Tibial artery (tissue), 4 donors: ENCODE data around the gene MED17.

Experiments used
- DNase-seq, 2 donors: peaks; one replicate each; pipeline ENCODE4 v3.0.0-alpha.2; 2019
- H3K27ac ChIP-seq, 2 donors: fragments of 200-600 bp; sonication (generic) in 1 of 2; 1 replicate in 1 of 2; 2 replicates in 1 of 2; pipeline ENCODE4 v1.5.1; 2018 to 2019; ENCODE audit warnings: mild to moderate bottlenecking in 1 of 2
- H3K27me3 ChIP-seq, 2 donors: fragments of 200-600 bp; sonication (generic) in 1 of 2; one replicate each; pipeline versions ENCODE4 v1.5.1 to v1.6.0; 2016 to 2019
- H3K36me3 ChIP-seq, 3 donors: fragments of 200-600 bp; sonication (generic) in 2 of 3; one replicate each; pipeline ENCODE4 v1.5.1; 2016 to 2019; ENCODE audit warnings: mild to moderate bottlenecking in 2 of 3
- H3K4me1 ChIP-seq, 4 donors: fragments of 200-600 bp; sonication (generic) in 2 of 4; 1 replicate in 3 of 4; 2 replicates in 1 of 4; pipeline ENCODE4 v1.5.1; 2016 to 2019
- H3K4me3 ChIP-seq, 2 donors: fragments of 200-600 bp; sonication (generic) in 1 of 2; 1 replicate in 1 of 2; 2 replicates in 1 of 2; pipeline ENCODE4 v1.5.1; 2018 to 2019; ENCODE audit warnings: mild to moderate bottlenecking in 2 of 2
- H3K9me3 ChIP-seq, 3 donors: fragments of 200-600 bp; sonication (generic) in 1 of 3; one replicate each; pipeline ENCODE4 v1.5.1; 2016 to 2019
- intact Hi-C: fragments of 100-400 bp; cut with DNase I; formaldehyde crosslinking; loops from one replicate; pipeline ENCODE4 v1.15.0; 2023; ENCODE audit warnings: low total_unique reads
- TF ChIP-seq, protein P1 (sequence below), 2 experiments: fragments of 200-600 bp in 1 of 2; fragments of 450-650 bp in 1 of 2; IDR thresholded peaks; one replicate each; pipeline ENCODE4 v1.5.1; 2017 to 2019; ENCODE audit warnings: antibody characterized with exemption in 2 of 2, mild to moderate bottlenecking in 1 of 2, moderate library complexity in 1 of 2

The MED17 gene

DNA sequence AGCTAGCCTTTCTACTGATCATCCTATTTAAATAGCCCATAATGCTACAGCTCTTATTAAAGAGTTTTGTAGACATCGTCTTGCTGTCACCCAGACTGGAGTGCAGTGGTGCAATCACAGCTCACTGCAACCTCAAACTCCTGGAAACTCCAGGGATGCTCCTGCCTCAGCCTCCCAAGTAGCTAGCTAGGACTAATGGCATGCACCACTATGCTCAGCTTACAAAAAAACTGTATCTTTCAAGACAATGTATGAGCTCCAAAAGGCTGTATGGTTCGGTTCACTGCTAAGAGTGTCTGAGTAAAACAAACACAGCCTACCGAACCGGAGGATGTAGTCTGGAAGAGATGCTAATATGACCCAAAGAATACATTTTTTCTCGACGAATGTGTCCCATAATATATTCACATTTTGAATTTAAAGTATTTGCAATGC, 45.4 kb upstream of the MED17 start:
- DNase-seq: no peak
- peak overlapping the region in 1 of 2 donors; percentile 22 for H3K4me3 ChIP-seq
- TF ChIP-seq, protein P1, sequence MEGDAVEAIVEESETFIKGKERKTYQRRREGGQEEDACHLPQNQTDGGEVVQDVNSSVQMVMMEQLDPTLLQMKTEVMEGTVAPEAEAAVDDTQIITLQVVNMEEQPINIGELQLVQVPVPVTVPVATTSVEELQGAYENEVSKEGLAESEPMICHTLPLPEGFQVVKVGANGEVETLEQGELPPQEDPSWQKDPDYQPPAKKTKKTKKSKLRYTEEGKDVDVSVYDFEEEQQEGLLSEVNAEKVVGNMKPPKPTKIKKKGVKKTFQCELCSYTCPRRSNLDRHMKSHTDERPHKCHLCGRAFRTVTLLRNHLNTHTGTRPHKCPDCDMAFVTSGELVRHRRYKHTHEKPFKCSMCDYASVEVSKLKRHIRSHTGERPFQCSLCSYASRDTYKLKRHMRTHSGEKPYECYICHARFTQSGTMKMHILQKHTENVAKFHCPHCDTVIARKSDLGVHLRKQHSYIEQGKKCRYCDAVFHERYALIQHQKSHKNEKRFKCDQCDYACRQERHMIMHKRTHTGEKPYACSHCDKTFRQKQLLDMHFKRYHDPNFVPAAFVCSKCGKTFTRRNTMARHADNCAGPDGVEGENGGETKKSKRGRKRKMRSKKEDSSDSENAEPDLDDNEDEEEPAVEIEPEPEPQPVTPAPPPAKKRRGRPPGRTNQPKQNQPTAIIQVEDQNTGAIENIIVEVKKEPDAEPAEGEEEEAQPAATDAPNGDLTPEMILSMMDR (IDR thresholded peaks at IDR 0.05): no peak
- H3K36me3 ChIP-seq: peaks cover 40 to 55% (median 50%) of the 10 kb centered on the region in 3 donors
- intact Hi-C loops: no loop called here
- H3K27me3 ChIP-seq: no peaks in the 10 kb centered on the region
- no peak overlapping the region for H3K27ac ChIP-seq
- peaks cover 0 to 57% (median 41%) of the 10 kb centered on the region in 4 donors for H3K4me1 ChIP-seq
- H3K9me3 ChIP-seq: no peaks in the 10 kb centered on the region

DNA sequence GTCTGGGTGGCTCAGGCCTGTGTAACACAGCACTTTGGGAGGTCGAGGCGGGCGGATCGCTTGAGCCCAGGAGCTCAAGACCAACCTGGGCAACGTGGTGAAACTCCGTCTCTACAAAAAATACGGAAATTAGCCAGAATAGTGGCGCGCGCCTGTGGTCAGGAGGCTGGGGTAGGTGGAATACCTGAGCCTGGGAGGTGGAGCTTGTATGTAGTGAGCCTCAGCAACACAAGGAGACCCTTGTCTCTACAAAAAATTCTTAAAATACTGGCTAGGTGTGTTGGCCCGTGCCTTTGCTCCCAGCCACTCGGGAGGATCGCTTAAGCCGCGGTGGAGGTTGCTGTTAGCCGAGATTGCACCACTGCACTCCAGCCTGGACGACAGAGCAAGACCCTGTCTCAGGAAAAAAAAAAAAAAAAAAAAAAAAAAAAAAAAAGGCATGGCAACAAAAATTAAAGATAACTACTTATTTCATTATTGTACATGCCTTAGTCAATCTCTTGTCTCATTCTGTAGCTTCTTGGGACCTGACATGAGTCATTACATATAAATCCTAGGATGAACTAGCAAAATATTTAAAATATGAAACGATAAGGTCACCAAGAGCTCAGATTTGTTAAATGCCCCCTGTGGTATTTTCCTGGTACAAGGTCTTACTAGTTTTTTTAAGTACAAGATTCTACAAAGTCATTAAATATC, 43.9 kb upstream of the MED17 start:
- peaks cover 0 to 58% (median 44%) of the 10 kb centered on the region in 4 donors for H3K4me1 ChIP-seq
- intact Hi-C loops: no loop called here
- H3K9me3 ChIP-seq: no peaks in the 10 kb centered on the region
- H3K36me3 ChIP-seq: peaks cover 25 to 41% (median 37%) of the 10 kb centered on the region in 3 donors
- TF ChIP-seq, protein P1 (IDR thresholded peaks at IDR 0.05): no peak
- peak overlapping the region; percentile 74 to 89 for H3K4me3 ChIP-seq
- no peak for DNase-seq
- peak overlapping the region; percentile 91 to 93 for H3K27ac ChIP-seq
- no peaks in the 10 kb centered on the region for H3K27me3 ChIP-seq

DNA sequence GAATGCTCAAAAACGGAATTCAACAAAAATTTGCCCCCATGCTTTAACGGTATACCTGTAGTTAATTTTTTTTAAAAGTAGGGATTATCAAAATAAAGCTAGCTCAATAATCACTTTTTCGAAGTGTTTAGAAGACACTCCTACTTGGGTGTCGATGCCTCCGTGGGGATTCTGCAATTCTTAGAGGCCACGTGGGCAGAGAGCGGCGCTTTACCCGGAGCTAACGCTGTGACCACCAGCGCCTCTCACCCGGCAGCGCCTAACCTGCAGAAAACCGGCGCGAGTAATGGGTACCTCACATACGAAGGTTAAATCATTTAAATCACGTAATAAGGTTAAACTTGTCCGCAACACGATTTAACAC, 43.4 kb upstream of the MED17 start:
- Histone ChIP-seq H3K27me3 (no peaks in the 10 kb centered on the region), H3K9me3 (no peaks in the 10 kb centered on the region), H3K4me3 (peak overlapping the region; percentile 74 to 89), H3K27ac (peak overlapping the region; percentile 91 to 93), H3K36me3 (peaks cover 20 to 36% (median 32%) of the 10 kb centered on the region in 3 donors), H3K4me1 (peaks cover 0 to 62% (median 43%) of the 10 kb centered on the region in 4 donors)
- peak; percentile 55 to 71 for DNase-seq
- intact Hi-C loops: no loop called here
- TF ChIP-seq, protein P1 (IDR thresholded peaks at IDR 0.05): no peak

DNA sequence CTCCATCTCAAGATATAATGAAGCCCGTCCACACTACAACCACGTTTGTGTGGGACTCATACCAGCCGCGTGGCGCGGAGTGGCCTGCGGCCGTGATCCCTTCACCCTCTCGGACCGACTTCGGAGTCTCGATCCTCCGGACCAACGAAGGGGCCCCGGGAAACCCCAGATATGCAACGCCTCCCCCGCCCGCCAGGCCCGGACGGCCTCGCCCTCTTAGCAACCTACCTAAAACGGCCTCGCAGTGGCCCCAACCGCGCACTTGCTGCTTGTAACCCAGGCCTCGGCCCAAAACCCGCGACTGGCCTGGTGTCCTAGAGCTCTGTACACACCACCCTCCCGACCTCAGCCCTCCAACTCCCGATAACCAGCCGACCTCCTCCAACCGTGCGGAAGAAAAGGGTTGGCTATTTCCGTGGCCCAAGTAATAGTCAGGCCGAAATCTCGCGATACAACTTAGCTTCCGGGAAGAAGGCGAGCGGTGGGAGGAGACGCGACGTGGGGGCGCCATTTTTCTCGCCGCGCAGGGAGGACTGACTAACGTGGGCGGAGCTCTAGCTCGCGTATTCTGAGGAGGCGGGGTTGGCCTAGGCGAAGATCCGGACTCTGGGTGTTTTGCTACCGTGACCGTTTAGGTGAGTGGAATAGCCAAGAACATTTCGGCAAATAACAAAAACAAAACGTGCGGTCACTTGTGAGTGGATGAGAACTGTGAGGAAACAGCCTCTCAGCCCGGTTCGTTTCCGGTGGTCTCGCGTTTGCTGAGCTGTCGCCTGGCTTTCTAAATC, 42.8 kb upstream of the MED17 start, which contains the start of the genes C11orf54 and TAF1D:
C11orf54 (plus strand) TSS at position 579 of the 788 bp plus-strand sequence. CDS start 5,722 bp downstream, outside the sequence.
TAF1D (minus strand) TSS at position 402 of the 788 bp plus-strand sequence. CDS start 2,191 bp downstream, outside the sequence.
- Histone ChIP-seq H3K36me3 (peaks cover 14 to 30% (median 26%) of the 10 kb centered on the region in 3 donors), H3K4me3 (peak within 1 kb of the TSS; percentile 74 to 89), H3K9me3 (no peaks in the 10 kb centered on the region), H3K4me1 (peaks cover 0 to 66% (median 43%) of the 10 kb centered on the region in 4 donors), H3K27ac (peak within 1 kb of the TSS; percentile 91 to 93), H3K27me3 (no peaks in the 10 kb centered on the region)
- DNase-seq: peak; percentile 98 to 99
- TF ChIP-seq, protein P1 (IDR thresholded peaks at IDR 0.05): peak in 1 of 2 experiments; percentile 14
- intact Hi-C loops: no loop called here

DNA sequence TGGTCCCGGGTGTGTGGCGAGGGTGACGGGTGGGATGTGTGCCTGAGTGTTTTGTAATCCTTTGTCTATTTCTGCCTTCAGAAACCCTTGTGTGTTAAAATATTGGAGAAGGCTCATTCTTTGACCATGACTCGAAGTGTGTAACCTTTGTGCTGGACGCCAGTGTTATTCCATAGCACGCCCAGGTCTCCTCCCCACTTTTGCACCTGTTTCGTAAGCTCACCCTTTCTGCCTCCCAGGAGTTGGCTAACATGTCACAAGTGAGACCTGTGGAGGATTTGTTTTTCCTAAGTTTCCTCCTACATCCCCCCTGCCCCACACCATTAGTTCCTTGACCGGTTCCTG, 42.2 kb upstream of the MED17 start:
- TF ChIP-seq, protein P1 (IDR thresholded peaks at IDR 0.05): peak in 1 of 2 experiments; percentile 3
- no peak for DNase-seq
- H3K4me3 ChIP-seq: peak overlapping the region; percentile 74 to 89
- H3K27me3 ChIP-seq: no peaks in the 10 kb centered on the region
- peak overlapping the region; percentile 91 to 93 for H3K27ac ChIP-seq
- peaks cover 8 to 25% (median 21%) of the 10 kb centered on the region in 3 donors for H3K36me3 ChIP-seq
- H3K4me1 ChIP-seq: peaks cover 0 to 63% (median 42%) of the 10 kb centered on the region in 4 donors
- no peaks in the 10 kb centered on the region for H3K9me3 ChIP-seq
- intact Hi-C loops: loop anchor here (2.0 kb wide), 1 partner anchor 43 kb away; the partner anchor contains the start of gene MED17
